Choroid plexus epithelial cell (primary cell): ENCODE results near the gene COL24A1.
A peak's percentile ranks its signal among the peaks of the same experiment; 100 is the strongest.
"Not testable (repeated sequence)": the region's sequence is repeated elsewhere in the genome, so short reads cannot be mapped to it uniquely, and the experiment has no call there.

Experiments
- DNase-seq: peaks from one replicate; pipeline ENCODE4 v3.0.0-alpha.2; 2010; ENCODE audit warnings: low read depth
- H3K4me3 ChIP-seq: 2 replicates; pipeline ENCODE4 v1.5.1; 2011; ENCODE audit warnings: low read depth, mild to moderate bottlenecking, control low read depth, low read length, moderate library complexity
- CTCF ChIP-seq: conservative IDR thresholded peaks from 2 replicates; pipeline ENCODE4 v1.5.1; 2011; ENCODE audit warnings: low read depth, mild to moderate bottlenecking, control low read depth, inconsistent platforms, low read length, moderate library complexity

Gene COL24A1

GRCh38 chr1:85976516-85977205, 179.9 kb downstream of the COL24A1 start:
- H3K4me3 ChIP-seq, result no peak overlapping the region
- no peak for TF ChIP-seq CTCF
- DNase-seq, result peak; percentile 9

- no peak for DNase-seq
- no peak for TF ChIP-seq CTCF
- H3K4me3 ChIP-seq, result no peak overlapping the region
Measured at GRCh38 chr1:85975912-85976371, 180.6 kb downstream of the COL24A1 start.

- DNase-seq, result no peak
- no peak overlapping the region for H3K4me3 ChIP-seq
- TF ChIP-seq CTCF, result no peak
Measured at GRCh38 chr1:85962457-85962856, 194.1 kb downstream of the COL24A1 start.

- no peak for DNase-seq
- no peak for TF ChIP-seq CTCF
Measured at GRCh38 chr1:85957760-85958159, 198.8 kb downstream of the COL24A1 start.

GRCh38 chr1:85955218-85955617, 201.4 kb downstream of the COL24A1 start:
- not testable (repeated sequence) for DNase-seq, H3K4me3 ChIP-seq

More at GRCh38 chr1:85957760-85958159, 198.8 kb downstream of the COL24A1 start:
- H3K4me3 ChIP-seq, result no peak overlapping the region

- no peak overlapping the region for H3K4me3 ChIP-seq
- peak; percentile 6 for DNase-seq
Measured at GRCh38 chr1:85952460-85952859, 204.1 kb downstream of the COL24A1 start.

GRCh38 chr1:85947186-85947585, 209.4 kb downstream of the COL24A1 start:
- no peak for DNase-seq
- H3K4me3 ChIP-seq, result no peak overlapping the region
- no peak for TF ChIP-seq CTCF

More at GRCh38 chr1:85952460-85952859, 204.1 kb downstream of the COL24A1 start:
- TF ChIP-seq CTCF, result no peak
